GM21723 (cell line): ENCODE measurements around the gene ATG4B.
"Not testable (repeated sequence)": the region's sequence is repeated elsewhere in the genome, so short reads cannot be mapped to it uniquely, and the experiment has no call there.

Experiments used
- ATAC-seq: cut with Tn5 transposase; IDR thresholded peaks from one replicate; pipeline ENCODE4 v1.9.1; 2021; ENCODE audit warnings: mild to moderate bottlenecking, moderate library complexity; ENCODE audit not compliant: unreplicated experiment

The ATG4B gene

DNA sequence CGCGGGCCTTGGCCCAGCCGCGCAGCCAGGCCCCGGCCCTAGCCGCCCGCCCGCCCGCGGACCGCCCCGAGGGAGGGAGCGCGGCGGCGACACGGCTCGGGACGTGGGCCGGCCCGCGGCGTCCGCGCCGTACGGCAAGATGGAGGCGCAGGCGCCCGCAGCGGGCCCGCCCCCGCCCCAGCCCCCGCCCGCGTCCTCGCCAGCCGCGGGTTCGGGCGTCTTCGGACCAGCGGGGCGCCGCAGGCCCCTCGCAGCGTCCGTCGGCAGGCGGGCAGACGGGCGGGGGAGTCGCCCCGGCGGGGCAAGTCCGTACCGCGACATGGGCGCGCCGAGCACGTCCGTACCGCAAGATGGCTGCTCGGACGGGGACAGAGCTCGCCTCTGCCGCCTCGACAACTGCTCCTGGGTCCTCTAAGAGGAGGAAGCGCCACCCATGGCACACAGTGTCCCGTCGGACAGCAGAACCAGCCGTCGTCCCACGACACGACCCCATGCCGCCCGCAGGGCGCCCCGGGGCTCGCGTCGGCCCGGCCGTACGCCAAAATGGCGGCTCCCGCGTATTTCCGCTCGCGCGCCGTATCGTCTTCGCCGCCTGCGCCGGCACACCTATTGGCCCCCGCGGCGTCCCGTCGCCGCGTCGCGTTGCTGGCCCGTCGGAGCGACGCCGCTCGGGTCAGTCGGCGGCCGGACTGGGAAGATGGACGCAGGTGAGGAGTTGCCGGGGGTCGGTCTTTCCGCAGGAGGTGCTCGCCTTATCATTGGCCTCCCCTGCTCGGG, at the start of gene ATG4B, which contains the start of gene THAP4:
ATG4B (plus strand) TSS at position 676 of the 777 bp plus-strand sequence; CDS start at position 698, 22 bp downstream.
THAP4 (minus strand) TSS at position 141 of the 777 bp plus-strand sequence. CDS start 141 bp downstream, outside the sequence.
- ATAC-seq, result peak; percentile 62

DNA sequence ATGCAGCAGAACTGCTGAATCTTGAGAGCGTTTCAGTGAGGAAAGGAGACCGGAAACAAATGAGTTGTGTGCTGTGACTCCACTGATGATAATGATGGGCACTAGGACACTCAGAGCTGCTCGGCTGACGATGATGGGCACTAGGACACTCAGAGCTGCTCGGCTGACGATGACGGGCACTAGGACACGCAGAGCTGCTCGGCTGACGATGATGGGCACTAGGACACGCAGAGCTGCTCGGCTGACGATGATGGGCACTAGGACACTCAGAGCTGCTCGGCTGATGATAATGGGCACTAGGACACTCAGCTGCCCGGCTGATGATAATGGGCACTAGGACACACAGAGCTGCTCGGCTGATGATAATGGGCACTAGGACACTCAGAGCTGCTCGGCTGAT, 47.6 kb upstream of the ATG4B start:
- not testable (repeated sequence) for ATAC-seq

DNA sequence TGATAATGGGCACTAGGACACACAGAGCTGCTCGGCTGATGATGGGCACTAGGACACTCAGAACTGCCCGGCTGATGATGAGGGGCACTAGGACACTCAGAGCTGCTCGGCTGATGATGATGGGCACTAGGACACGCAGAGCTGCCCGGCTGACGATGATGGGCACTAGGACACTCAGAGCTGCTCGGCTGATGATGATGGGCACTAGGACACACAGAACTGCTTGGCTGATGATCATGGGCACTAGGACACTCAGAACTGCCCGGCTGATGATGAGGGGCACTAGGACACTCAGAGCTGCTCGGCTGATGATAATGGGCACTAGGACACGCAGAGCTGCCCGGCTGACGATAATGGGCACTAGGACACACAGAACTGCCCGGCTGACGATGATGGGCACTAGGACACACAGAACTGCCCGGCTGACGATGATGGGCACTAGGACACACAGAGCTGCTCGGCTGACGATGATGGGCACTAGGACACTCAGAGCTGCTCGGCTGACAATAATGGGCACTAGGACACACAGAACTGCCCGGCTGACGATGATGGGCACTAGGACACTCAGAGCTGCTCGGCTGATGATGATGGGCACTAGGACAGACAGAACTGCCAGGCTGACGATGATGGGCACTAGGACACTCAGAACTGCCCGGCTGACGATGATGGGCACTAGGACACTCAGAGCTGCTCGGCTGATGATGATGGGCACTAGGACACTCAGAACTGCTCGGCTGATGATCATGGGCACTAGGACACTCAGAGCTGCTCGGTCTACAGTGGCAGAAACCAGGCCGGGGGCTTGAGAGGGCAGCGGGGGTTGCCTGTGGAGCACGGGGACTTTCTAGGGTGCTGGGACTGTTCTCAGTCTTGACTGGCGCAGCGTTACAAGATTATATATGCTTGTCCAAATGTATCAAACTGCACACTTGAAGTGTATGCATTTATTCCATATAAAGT, 46.7 kb upstream of the ATG4B start:
- not testable (repeated sequence) for ATAC-seq

DNA sequence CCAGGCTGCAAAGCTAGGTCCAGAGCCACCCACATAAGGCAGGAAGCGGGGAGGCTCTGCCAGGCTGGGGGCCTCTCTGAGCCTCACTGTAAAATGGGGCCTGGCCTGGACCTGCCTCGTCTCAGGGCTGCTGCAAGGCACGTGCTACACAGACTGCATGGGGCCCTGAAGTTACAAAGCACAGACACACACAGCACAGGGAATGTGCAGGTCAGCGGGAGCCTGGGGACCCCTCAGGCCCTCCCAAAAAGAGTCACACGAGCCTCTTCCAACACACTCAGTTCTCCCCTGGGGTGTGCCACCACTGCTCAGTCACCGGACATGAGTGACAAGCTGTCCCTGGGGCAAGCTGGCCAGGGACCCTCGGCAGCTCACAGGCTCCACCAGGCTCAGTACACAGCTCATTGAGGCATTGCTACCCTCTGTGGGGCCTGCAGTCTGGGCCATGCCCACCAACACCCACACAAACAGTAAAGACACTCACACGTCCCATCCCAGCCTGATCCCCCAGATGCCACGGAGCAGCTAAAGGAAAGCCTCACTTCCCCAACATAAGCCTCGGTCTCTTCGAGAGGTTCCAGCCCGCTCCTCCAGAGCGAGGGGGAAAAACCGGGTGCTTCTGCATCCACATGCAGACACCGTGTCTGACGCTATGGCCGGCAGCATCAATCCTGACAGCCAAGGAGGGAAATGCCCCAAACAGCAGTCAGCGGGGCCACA, 45.2 kb upstream of the ATG4B start:
- no peak for ATAC-seq

DNA sequence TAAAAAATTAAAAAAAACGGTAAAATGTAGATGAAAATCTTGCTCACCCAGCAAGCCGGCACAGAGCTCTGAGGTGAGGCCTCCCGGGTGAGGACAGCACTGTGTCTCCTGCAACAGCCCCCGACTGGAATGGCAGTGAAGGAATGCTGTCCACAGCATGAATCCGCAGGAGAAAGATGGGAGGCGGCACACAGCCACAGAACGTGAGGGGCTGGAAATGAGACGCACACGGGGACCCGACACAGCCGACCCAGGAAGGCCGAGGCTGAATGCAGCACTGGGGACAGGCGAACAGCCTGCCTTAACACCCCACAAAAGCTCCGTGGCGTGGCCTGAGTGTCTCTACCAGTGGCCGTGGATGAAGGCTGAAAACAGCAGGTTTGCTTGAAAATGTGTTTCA, 44.2 kb upstream of the ATG4B start:
- ATAC-seq, result no peak

DNA sequence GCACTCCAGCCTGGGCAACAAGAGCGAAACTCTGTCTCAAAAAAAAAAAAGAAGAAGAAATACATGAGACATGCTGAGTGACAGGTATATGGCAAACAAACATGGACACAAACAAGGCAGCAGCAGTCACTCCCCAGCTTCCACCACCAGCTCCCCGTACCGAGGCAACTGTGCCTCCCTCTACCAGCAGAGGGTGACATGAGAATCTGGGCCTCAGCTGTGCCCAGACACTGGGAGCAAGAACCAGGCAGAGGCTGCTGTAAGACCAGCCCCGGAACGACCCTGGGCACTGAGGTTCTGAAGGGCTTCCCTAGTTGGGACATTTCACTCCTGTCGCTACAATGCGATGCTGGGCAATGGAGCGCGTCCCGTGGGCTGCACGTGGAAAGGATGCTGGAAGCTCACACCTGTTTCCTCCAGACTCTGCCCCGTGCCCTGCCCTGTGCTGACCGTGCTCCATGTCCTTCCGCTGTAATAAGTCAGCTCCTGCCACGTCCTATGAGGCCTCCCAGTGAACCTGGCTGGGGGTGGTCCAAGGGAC, 41.8 kb upstream of the ATG4B start:
- no peak for ATAC-seq

DNA sequence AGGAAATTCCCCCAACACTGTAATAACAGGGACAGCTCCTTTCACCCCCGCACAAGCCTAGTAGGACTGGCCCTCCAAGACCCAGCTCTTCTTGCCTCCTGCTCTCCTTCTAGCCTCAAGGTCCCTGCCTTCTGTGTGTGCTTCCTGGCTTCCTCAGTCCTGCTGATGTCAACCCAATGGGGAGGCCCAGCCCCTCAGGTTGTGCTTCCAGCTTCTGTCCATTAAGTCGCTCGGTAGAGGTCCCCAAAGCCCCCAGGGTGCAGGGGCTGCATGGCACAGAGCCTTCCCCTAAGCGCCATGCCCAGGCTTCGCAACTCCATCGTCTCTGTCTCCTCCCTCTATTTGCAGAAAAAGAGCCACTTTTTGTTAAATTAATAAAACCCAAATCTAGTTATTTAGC, 39.9 kb upstream of the ATG4B start:
- ATAC-seq, result no peak

DNA sequence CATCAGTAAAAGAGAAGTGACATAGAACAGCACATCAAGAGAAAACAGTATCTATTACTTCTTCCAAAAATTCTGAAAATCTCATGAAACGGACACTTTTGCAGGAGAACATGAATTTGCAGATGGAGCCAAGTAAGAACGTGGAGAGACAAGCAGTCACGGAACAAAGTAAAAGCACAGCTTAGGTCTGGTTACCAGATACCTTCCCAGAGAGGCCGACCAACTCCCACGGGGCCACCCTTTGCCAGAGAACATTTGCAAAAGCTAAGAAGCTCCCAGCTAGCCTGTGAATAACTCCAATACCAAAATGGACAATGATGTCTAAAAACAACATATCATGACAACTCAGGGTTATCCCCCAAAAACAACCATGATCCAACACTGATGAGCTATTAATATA, 39.4 kb upstream of the ATG4B start:
- ATAC-seq, result no peak

DNA sequence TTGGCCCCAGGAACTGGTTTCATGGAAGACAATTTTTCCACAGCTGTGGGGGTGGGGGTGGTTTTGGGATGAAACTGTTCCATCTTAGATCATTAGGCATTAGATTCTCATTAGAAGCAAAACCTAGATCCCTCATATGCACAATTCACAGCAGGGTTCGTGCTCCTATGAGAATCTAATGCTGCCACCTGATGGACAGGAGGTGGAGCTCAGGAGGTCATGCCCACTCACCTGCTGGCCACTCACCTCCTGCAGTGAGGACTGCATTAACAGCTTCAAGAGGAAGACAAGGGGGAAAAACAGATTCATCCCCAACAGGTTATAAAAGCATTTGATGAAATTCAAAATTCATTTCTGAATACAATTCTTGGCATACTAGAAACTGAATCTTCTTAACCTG, 39.0 kb upstream of the ATG4B start:
- ATAC-seq, result no peak

DNA sequence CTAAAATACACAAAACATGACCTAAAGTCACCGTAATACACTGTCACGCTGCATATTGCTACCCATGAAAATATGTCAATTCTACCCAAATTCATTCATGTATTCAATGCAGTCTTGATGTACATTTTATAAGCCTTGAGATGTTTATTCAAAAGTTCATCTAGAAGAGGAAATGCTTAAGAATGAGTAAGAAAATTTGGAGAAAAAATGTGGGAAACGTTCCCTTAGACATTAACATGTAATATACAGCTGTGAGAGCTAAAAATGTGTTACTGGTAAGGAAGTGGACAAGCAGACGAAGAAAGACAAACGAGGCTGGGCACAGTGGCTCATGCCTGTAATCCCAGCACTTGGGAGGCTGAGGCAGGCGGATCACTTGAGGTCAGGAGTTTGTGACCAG, 37.9 kb upstream of the ATG4B start:
- ATAC-seq, result no peak

DNA sequence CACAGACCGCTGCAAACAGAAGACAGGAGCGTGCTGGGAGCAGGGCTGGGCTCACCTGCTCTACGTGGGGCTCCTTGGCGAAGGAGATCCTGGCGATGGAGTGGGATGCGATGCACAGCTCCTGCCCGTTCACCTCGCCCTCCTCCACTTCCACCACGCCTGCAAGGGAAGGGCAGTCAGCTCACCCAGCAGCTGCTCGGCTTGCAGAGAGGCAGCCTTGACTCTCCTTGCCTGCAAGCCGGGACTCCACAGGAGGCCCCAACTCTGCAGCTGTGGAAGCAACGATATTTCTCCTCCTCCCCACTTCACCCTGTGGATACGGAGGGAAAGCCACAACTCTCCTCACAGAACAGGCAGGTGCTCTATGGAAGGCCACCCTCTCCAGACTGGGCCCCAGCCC, 35.7 kb upstream of the ATG4B start:
- ATAC-seq, result no peak

DNA sequence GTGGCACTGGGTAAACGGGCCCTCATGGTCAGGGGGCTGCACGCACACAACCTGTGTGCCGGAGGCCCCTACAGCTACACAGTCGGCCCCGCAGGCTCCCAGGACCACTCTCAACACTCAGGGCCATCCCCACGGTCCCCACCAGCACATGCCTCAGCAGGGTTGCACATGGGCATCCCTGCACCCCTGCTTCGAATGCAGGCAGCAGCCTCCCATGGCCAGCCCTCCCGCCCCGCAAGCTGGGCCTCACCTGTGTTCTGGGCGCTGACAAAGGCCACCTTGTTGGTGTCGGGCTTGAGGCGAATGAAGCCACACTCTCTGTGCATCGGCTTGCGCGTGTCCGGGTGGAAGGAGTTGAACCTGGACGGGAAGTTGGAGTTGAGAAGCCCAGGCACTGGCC, 34.8 kb upstream of the ATG4B start:
- ATAC-seq, result no peak

DNA sequence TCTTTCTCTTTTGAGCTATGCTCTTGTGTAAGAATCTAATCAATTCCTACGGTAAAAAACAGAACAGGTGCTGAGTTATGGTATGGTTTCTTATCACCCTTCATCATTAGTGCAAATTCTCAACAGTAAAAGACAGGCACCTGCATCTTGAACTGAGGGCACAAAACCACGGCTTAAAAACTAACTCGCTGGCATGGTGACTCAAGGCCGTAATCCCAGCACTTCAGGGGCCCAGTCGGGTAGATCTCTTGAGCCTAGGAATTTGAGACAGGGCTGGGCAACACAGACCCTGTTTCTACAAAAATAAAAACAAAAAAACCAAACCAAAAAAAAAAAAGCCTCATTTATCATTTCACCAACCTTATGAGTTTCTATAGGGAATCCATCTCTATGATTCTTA, 33.8 kb upstream of the ATG4B start:
- ATAC-seq, result no peak

DNA sequence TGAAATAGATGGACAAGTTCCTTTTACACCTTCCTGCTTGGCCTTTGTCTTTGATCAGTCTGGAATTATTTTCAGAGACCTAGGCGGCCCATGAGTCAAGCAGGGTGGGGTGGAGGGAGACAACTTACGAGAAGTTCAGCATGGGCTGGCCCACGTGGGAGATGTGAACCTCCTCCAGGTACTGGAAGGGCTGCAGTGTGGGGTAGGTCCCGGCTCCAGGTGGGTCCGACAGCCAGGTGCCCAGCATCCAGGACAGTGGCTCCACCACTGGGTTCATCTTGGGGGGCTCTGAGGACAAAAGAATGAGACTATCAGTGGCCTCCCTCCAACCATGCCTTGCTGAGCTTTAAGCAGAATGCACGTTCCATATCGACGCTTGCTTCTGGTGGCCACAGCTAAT, 31.3 kb upstream of the ATG4B start:
- no peak for ATAC-seq

DNA sequence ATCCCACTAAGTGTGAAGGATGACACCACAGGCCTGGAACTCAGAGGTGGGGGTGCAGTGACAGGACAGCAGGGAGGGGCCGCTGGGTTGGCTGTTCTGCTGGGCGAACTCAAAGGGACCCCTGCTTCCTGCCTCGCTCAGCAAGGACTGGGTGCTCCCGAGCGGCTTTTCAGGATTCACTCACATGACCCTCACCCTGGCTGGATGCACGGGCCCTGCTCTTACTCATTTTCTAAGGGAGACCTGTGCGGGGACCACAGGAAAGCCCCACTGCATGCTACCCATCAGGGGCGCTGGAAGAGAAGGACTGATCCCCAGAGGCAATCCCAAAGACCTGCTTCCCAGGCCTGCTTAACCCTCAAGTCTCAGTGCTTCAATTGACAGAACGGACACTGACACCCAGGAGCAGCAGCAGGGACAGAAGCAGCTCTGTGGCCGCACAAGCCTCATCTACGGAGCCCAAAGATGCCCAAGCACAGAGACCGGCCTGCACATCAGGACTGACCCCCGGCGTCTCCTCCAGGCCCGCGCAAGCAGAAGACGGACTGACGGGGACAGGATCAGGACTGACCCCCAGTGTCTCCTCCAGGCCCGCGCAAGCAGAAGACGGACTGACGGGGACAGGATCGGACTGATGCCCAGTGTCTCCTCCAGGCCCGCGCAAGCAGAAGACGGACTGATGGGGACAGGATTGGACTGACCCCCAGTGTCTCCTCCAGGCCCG, 30.2 kb upstream of the ATG4B start:
- no peak for ATAC-seq

DNA sequence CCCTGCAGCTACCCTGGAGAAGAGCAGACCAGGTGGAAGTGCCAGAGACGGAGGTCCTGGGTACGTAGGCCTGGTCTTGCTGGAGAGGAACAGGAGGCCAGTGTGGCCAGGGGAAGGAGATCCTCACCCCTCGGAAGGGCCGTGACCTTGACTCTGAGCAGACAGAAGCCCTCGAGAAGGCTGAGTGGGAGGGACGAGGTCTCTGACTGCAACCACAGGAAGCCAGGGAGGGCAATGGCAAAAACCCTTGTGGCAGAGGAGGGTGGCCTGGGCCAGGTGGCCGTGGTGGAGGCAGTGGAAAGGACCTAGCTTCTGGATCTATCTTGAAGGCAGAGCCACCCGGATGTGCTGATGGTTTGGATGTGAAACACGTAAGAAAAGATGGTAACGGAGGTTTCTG, 28.6 kb upstream of the ATG4B start:
- ATAC-seq, result no peak

DNA sequence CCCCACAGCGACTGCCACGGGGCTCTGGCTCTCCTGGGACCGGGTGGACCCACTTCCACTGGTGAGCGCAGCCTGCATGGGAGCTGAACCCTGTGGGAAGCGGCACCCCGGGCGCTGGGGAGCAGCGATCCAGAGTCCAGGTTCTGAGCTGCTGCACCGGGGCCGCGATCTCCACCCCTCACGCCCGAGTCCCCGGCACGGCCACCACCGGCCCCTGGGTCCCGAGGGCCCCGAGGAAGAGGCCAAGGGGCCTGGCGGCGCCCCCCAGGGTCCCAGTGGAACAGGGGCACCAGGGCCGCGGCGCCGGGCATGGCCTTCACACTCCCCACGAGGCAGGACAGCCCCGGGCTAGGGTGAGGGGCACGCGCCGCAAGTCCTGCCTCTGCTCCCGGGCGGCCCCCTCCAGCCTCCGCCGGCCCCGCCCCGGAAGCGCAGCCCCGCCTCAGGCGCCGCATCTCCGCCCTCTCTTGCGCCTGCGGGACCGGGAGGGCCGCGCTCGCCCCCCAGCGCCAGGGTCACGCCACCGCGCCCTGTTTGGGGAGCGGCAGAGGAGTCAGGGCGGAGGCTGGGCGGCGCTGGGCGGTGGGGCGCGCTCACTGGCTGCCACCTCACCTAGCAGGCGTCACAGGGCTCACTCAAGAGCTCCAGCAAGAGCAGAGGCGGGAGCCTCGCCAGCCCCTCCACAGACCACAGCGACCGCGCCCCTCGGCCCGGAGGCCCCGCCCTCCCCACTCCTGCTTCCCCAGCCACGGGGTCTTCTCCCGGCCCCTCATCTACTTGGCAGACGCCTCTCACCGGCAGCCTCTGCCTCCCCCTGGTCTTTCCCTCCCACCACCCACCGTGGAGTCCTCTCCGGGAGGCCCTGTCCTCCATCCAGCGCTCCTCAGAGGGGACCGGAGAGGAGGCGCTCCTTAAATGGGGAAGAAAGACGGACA, 27.4 kb upstream of the ATG4B start:
- peak; percentile 88 for ATAC-seq

DNA sequence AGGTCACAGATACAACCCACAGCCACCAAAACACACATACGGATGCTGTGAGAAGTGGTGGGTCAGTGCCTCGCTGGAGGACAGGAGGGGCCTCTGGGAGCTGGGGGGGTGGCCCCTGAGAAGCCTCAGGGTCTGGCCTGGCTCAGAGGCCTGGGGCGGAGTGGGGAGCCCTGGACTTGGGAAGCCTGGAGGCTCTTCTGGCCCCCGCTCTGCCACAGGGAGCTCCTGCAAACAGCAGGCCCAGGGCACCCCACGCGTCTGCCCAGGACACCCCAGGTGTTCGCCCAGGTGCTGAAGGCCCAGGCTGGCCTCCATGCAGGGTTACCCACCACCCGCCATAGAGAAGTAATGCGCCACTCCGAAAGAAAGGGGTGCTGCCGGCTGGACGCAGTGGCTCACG, 26.4 kb upstream of the ATG4B start:
- ATAC-seq, result no peak
